GM13977 (cell line): ENCODE results near the gene DDX10.

Source experiments
- DNase-seq: peaks from one replicate; pipeline ENCODE4 v3.0.0; 2012; ENCODE audit warnings: low spot score
- CTCF ChIP-seq: IDR thresholded peaks from 2 replicates; pipeline ENCODE4 v1.5.1; 2012; ENCODE audit warnings: mild to moderate bottlenecking, control low read depth; ENCODE audit not compliant: insufficient read depth; ENCODE audit errors: extremely low read depth, missing control alignments
- in situ Hi-C: fragments of 300-500 bp; cut with MboI; formaldehyde crosslinking; loops from one replicate; pipeline ENCODE4 v1.12.0; 2022; ENCODE audit warnings: low sequenced_read_pairs, low pct_unique_long_range_greater_than_20kb, mixed read lengths, inconsistent platforms; ENCODE audit not compliant: unreplicated experiment

The DDX10 gene

GRCh38 chr11:108788565-108789199 is 123.8 kb downstream of the DDX10 start:
- in situ Hi-C loops = no loop called here
- no peak for DNase-seq
- TF ChIP-seq CTCF = peak; percentile 57

GRCh38 chr11:108790501-108791299 is 125.8 kb downstream of the DDX10 start:
- no peak for DNase-seq
- in situ Hi-C loops = no loop called here
- no peak for TF ChIP-seq CTCF

GRCh38 chr11:108793138-108793537 is 128.3 kb downstream of the DDX10 start:
- no peak for TF ChIP-seq CTCF
- in situ Hi-C loops = no loop called here
- DNase-seq = no peak

- no peak for TF ChIP-seq CTCF
- no peak for DNase-seq
- in situ Hi-C loops = no loop called here
Measured at GRCh38 chr11:108793611-108794010, 128.7 kb downstream of the DDX10 start.

- DNase-seq = no peak
- in situ Hi-C loops = no loop called here
- no peak for TF ChIP-seq CTCF
Measured at GRCh38 chr11:108796551-108796950, 131.7 kb downstream of the DDX10 start.

GRCh38 chr11:108797578-108798100 is 132.8 kb downstream of the DDX10 start:
- in situ Hi-C loops = no loop called here
- DNase-seq = no peak
- TF ChIP-seq CTCF = no peak
